ENCODE results near the gene SLC35F2. TPM values are rescaled to one million over a fixed set of nuclear protein-coding genes. Genes with fewer than 3 reads are reported as not detected.
"Not testable (repeated sequence)": the region's sequence is repeated elsewhere in the genome, so short reads cannot be mapped to it uniquely, and the experiment has no call there.

The SLC35F2 gene
- total and polyA plus RNA-seq, 9 donors = 3.7 to 20.8 (median 7.9) TPM

GRCh38 chr11:107769189-107769588, 89.4 kb downstream of the SLC35F2 start:
- H3K36me3 ChIP-seq = no peaks in the 10 kb centered on the region
- H3K9me3 ChIP-seq = no peaks in the 10 kb centered on the region
- TF ChIP-seq POLR2A (IDR thresholded peaks at IDR 0.05) (no peak), EP300 (IDR thresholded peaks at IDR 0.05) (no peak), CTCF (IDR thresholded peaks at IDR 0.05) (no peak)
- no peak overlapping the region for H3K27ac ChIP-seq
- H3K4me1 ChIP-seq (ENCODE audit: insufficient read depth) = no peaks in the 10 kb centered on the region
- no peak overlapping the region for H3K4me3 ChIP-seq
- intact Hi-C loops (cut with DNase I) = no loop called here
- H3K27me3 ChIP-seq = no peaks in the 10 kb centered on the region
- WGBS, 3 donors = 45 to 50% (median 46%) methylated on average over 3 of the region's 3 CpGs
- no peak for DNase-seq

- H3K36me3 ChIP-seq; H3K4me1 ChIP-seq (ENCODE audit: insufficient read depth); H3K9me3 ChIP-seq; H3K27me3 ChIP-seq; H3K27ac ChIP-seq; DNase-seq; H3K4me3 ChIP-seq; intact Hi-C loops (cut with DNase I): not testable (repeated sequence)
- 64 to 80% (median 66%) methylated on average over 7 of the region's 7 CpGs for WGBS, 3 donors
Measured at GRCh38 chr11:107758719-107759355, 99.8 kb downstream of the SLC35F2 start.

GRCh38 chr11:107757661-107758060, 100.9 kb downstream of the SLC35F2 start:
- TF ChIP-seq CTCF (IDR thresholded peaks at IDR 0.05) (no peak), POLR2A (IDR thresholded peaks at IDR 0.05) (no peak), EP300 (IDR thresholded peaks at IDR 0.05) (no peak)
- H3K36me3 ChIP-seq = no peaks in the 10 kb centered on the region
- H3K9me3 ChIP-seq = no peaks in the 10 kb centered on the region
- no peaks in the 10 kb centered on the region for H3K27me3 ChIP-seq
- no peaks in the 10 kb centered on the region for H3K4me1 ChIP-seq (ENCODE audit: insufficient read depth)
- intact Hi-C loops (cut with DNase I) = no loop called here
- no peak overlapping the region for H3K27ac ChIP-seq
- H3K4me3 ChIP-seq = no peak overlapping the region
- 68 to 86% (median 79%) methylated on average over 1 of the region's 1 CpG for WGBS, 3 donors
- no peak for DNase-seq

DNA sequence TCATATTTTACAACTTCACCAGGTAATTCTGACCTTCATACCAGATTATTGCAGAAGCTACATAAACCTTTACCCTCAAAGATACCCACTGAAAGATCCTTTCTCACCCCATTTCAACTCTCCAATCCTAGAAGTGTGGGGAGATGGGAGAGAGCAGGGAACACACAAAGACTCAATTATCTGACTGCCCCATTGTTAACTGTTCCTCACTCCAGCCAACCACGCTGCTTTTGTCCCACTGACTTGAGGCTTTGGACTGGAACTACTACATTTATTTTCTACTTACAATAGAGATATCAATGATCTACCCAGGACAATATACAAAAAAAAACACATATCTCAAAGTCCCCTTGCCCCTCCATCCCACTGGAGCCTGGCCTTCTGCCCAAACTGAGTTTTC, 102.0 kb downstream of the SLC35F2 start:
- intact Hi-C loops (cut with DNase I) = no loop called here
- TF ChIP-seq CTCF (IDR thresholded peaks at IDR 0.05) (no peak), EP300 (IDR thresholded peaks at IDR 0.05) (no peak), POLR2A (IDR thresholded peaks at IDR 0.05) (no peak)
- H3K36me3 ChIP-seq = no peaks in the 10 kb centered on the region
- no peaks in the 10 kb centered on the region for H3K9me3 ChIP-seq
- H3K27me3 ChIP-seq = no peaks in the 10 kb centered on the region
- H3K27ac ChIP-seq = no peak overlapping the region
- WGBS, 3 donors = 89 to 92% (median 90%) methylated on average over 1 of the region's 1 CpG
- no peak overlapping the region for H3K4me3 ChIP-seq
- DNase-seq = no peak
- no peaks in the 10 kb centered on the region for H3K4me1 ChIP-seq (ENCODE audit: insufficient read depth)

DNA sequence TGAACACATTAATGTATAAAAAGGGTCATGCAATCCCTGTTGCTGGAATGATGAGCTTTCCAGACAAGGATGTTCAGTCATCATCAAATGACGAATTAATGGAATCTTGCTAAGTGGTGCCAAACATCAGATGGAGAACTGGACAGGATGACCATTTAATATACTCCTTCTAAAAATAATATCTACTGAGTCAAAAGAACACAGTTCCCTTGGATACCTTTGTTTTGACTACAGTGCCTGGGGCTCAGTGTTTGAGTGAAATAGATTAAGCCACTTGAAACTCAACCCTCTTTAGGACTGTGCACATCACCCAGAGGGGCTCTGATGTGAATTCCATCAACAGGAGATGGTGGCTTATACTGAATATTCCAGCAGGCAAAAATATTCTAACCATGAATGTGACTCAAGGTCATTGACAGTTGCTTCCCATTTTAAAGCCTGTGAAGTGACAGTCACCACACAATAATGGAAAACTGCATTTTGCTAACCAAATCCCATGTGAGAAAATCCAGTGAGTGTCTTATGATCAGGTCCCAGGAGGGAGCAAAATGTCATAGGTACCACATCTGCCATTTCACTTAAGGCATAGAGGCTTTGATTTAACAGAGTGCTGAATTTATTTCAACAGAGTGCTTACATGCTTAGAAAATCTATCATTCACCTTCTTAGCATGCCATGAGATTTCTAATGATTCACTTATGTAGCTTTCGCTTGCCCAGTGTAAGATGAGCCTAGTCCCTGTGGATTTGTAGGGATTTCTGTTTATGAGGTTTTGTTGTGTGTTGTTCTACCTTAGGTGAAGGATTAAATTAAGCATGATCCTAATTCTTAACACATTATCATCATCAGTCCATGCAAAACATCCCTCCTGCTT, 105.4 kb downstream of the SLC35F2 start:
- Histone ChIP-seq H3K4me1 (ENCODE audit: insufficient read depth) (no peaks in the 10 kb centered on the region), H3K4me3 (no peak overlapping the region), H3K36me3 (no peaks in the 10 kb centered on the region), H3K27me3 (no peaks in the 10 kb centered on the region), H3K9me3 (no peaks in the 10 kb centered on the region), H3K27ac (no peak overlapping the region)
- TF ChIP-seq POLR2A (IDR thresholded peaks at IDR 0.05) = no peak
- TF ChIP-seq CTCF (IDR thresholded peaks at IDR 0.05) = no peak
- TF ChIP-seq EP300 (IDR thresholded peaks at IDR 0.05) = no peak
- DNase-seq = no peak
- WGBS, 3 donors = 43 to 60% (median 44%) methylated on average over 2 of the region's 2 CpGs
- intact Hi-C loops (cut with DNase I) = no loop called here

Data from ovary (tissue), 9 donors.